ENCODE results near the gene CHI3L2.

Gene CHI3L2

GRCh38 chr1:111195002-111195684 lies 32.4 kb upstream of the CHI3L2 start:
- Histone ChIP-seq H3K27me3 (ENCODE audit: insufficient read depth, low read length) (no peaks in the 10 kb centered on the region), H3K4me3 (ENCODE audit: low read depth, low read length) (no peak overlapping the region), H2AFZ (ENCODE audit: low read length, unreplicated experiment) (no peak overlapping the region), H3K36me3 (ENCODE audit: insufficient read depth, low read length) (no peaks in the 10 kb centered on the region), H3K4me1 (ENCODE audit: control insufficient read depth, insufficient read depth, low read length, unreplicated experiment) (peaks cover 14% of the 10 kb centered on the region), H3K79me2 (ENCODE audit: control insufficient read depth, insufficient read depth, low read length, unreplicated experiment) (no peaks in the 10 kb centered on the region), H3K27ac (ENCODE audit: low read depth, low read length) (no peak overlapping the region)

- Histone ChIP-seq H3K27ac (ENCODE audit: low read depth, low read length) (no peak overlapping the region), H3K4me1 (ENCODE audit: control insufficient read depth, insufficient read depth, low read length, unreplicated experiment) (peaks cover 6% of the 10 kb centered on the region), H3K4me3 (ENCODE audit: low read depth, low read length) (no peak overlapping the region), H2AFZ (ENCODE audit: low read length, unreplicated experiment) (no peak overlapping the region), H3K27me3 (ENCODE audit: insufficient read depth, low read length) (no peaks in the 10 kb centered on the region), H3K36me3 (ENCODE audit: insufficient read depth, low read length) (no peaks in the 10 kb centered on the region), H3K79me2 (ENCODE audit: control insufficient read depth, insufficient read depth, low read length, unreplicated experiment) (no peaks in the 10 kb centered on the region)
Measured at GRCh38 chr1:111196213-111196612, 31.3 kb upstream of the CHI3L2 start.

- H3K36me3 ChIP-seq (ENCODE audit: insufficient read depth, low read length) = no peaks in the 10 kb centered on the region
- H3K4me3 ChIP-seq (ENCODE audit: low read depth, low read length) = no peak overlapping the region
- no peaks in the 10 kb centered on the region for H3K79me2 ChIP-seq (ENCODE audit: control insufficient read depth, insufficient read depth, low read length, unreplicated experiment)
- H3K27me3 ChIP-seq (ENCODE audit: insufficient read depth, low read length) = no peaks in the 10 kb centered on the region
- no peak overlapping the region for H2AFZ ChIP-seq (ENCODE audit: low read length, unreplicated experiment)
- no peaks in the 10 kb centered on the region for H3K4me1 ChIP-seq (ENCODE audit: control insufficient read depth, insufficient read depth, low read length, unreplicated experiment)
- no peak overlapping the region for H3K27ac ChIP-seq (ENCODE audit: low read depth, low read length)
Measured at GRCh38 chr1:111197598-111198284, 29.8 kb upstream of the CHI3L2 start.

GRCh38 chr1:111198836-111199235 lies 28.7 kb upstream of the CHI3L2 start:
- Histone ChIP-seq H3K27me3 (ENCODE audit: insufficient read depth, low read length) (no peaks in the 10 kb centered on the region), H3K4me1 (ENCODE audit: control insufficient read depth, insufficient read depth, low read length, unreplicated experiment) (peaks cover 9% of the 10 kb centered on the region), H3K36me3 (ENCODE audit: insufficient read depth, low read length) (no peaks in the 10 kb centered on the region), H3K79me2 (ENCODE audit: control insufficient read depth, insufficient read depth, low read length, unreplicated experiment) (no peaks in the 10 kb centered on the region), H2AFZ (ENCODE audit: low read length, unreplicated experiment) (no peak overlapping the region), H3K4me3 (ENCODE audit: low read depth, low read length) (no peak overlapping the region), H3K27ac (ENCODE audit: low read depth, low read length) (no peak overlapping the region)

- Histone ChIP-seq H3K27ac (ENCODE audit: low read depth, low read length) (no peak overlapping the region), H3K27me3 (ENCODE audit: insufficient read depth, low read length) (peaks cover 3% of the 10 kb centered on the region; the same call in 1 of the 2 replicates), H3K79me2 (ENCODE audit: control insufficient read depth, insufficient read depth, low read length, unreplicated experiment) (no peaks in the 10 kb centered on the region), H2AFZ (ENCODE audit: low read length, unreplicated experiment) (no peak overlapping the region), H3K4me1 (ENCODE audit: control insufficient read depth, insufficient read depth, low read length, unreplicated experiment) (peaks cover 9% of the 10 kb centered on the region), H3K36me3 (ENCODE audit: insufficient read depth, low read length) (no peaks in the 10 kb centered on the region), H3K4me3 (ENCODE audit: low read depth, low read length) (no peak overlapping the region)
Measured at GRCh38 chr1:111199329-111199728, 28.2 kb upstream of the CHI3L2 start.

GRCh38 chr1:111199881-111200801 lies 27.4 kb upstream of the CHI3L2 start, which contains the start of gene DENND2D:
DENND2D (minus strand) TSS chr1:111200646; CDS start chr1:111200459, 187 bp downstream.
- Histone ChIP-seq H2AFZ (ENCODE audit: low read length, unreplicated experiment) (no peak within 1 kb of the TSS), H3K4me3 (ENCODE audit: low read depth, low read length) (no peak within 1 kb of the TSS)

GRCh38 chr1:111200802-111201161 lies 26.7 kb upstream of the CHI3L2 start:
- Histone ChIP-seq H3K36me3 (ENCODE audit: insufficient read depth, low read length) (no peaks in the 10 kb centered on the region), H3K27me3 (ENCODE audit: insufficient read depth, low read length) (peaks cover 18% of the 10 kb centered on the region), H3K4me1 (ENCODE audit: control insufficient read depth, insufficient read depth, low read length, unreplicated experiment) (peaks cover 9% of the 10 kb centered on the region), H2AFZ (ENCODE audit: low read length, unreplicated experiment) (no peak overlapping the region), H3K4me3 (ENCODE audit: low read depth, low read length) (no peak overlapping the region), H3K27ac (ENCODE audit: low read depth, low read length) (no peak overlapping the region), H3K79me2 (ENCODE audit: control insufficient read depth, insufficient read depth, low read length, unreplicated experiment) (no peaks in the 10 kb centered on the region)

More at GRCh38 chr1:111199881-111200801, 27.4 kb upstream of the CHI3L2 start, which contains the start of gene DENND2D:
- Histone ChIP-seq H3K36me3 (ENCODE audit: insufficient read depth, low read length) (no peaks in the 10 kb centered on the region), H3K27me3 (ENCODE audit: insufficient read depth, low read length) (peaks cover 11% of the 10 kb centered on the region), H3K4me1 (ENCODE audit: control insufficient read depth, insufficient read depth, low read length, unreplicated experiment) (peaks cover 9% of the 10 kb centered on the region), H3K79me2 (ENCODE audit: control insufficient read depth, insufficient read depth, low read length, unreplicated experiment) (no peaks in the 10 kb centered on the region), H3K27ac (ENCODE audit: low read depth, low read length) (no peak within 1 kb of the TSS)

- H3K27me3 ChIP-seq (ENCODE audit: insufficient read depth, low read length) = peaks cover 23% of the 10 kb centered on the region
- H3K36me3 ChIP-seq (ENCODE audit: insufficient read depth, low read length) = no peaks in the 10 kb centered on the region
- H3K79me2 ChIP-seq (ENCODE audit: control insufficient read depth, insufficient read depth, low read length, unreplicated experiment) = no peaks in the 10 kb centered on the region
- H3K4me3 ChIP-seq (ENCODE audit: low read depth, low read length) = no peak overlapping the region
- no peak overlapping the region for H2AFZ ChIP-seq (ENCODE audit: low read length, unreplicated experiment)
- H3K27ac ChIP-seq (ENCODE audit: low read depth, low read length) = no peak overlapping the region
- H3K4me1 ChIP-seq (ENCODE audit: control insufficient read depth, insufficient read depth, low read length, unreplicated experiment) = peaks cover 9% of the 10 kb centered on the region
Measured at GRCh38 chr1:111201275-111202090, 26.0 kb upstream of the CHI3L2 start.

GRCh38 chr1:111202366-111202706 lies 25.2 kb upstream of the CHI3L2 start:
- no peak overlapping the region for H3K27ac ChIP-seq (ENCODE audit: low read depth, low read length)
- H3K4me3 ChIP-seq (ENCODE audit: low read depth, low read length) = no peak overlapping the region
- H3K27me3 ChIP-seq (ENCODE audit: insufficient read depth, low read length) = peaks cover 30% of the 10 kb centered on the region
- H3K4me1 ChIP-seq (ENCODE audit: control insufficient read depth, insufficient read depth, low read length, unreplicated experiment) = peaks cover 9% of the 10 kb centered on the region
- no peak overlapping the region for H2AFZ ChIP-seq (ENCODE audit: low read length, unreplicated experiment)
- H3K36me3 ChIP-seq (ENCODE audit: insufficient read depth, low read length) = no peaks in the 10 kb centered on the region
- H3K79me2 ChIP-seq (ENCODE audit: control insufficient read depth, insufficient read depth, low read length, unreplicated experiment) = no peaks in the 10 kb centered on the region
